Astrocyte of the hippocampus (primary cell): ENCODE measurements around the gene GJD4.

ENCODE experiments used
- DNase-seq: peaks from one replicate; pipeline ENCODE4 v3.0.0; 2011; ENCODE audit warnings: low read depth, low spot score

The GJD4 gene

GRCh38 chr10:35652824-35653223 lies 47.7 kb downstream of the GJD4 start:
- DNase-seq: no peak

DNA sequence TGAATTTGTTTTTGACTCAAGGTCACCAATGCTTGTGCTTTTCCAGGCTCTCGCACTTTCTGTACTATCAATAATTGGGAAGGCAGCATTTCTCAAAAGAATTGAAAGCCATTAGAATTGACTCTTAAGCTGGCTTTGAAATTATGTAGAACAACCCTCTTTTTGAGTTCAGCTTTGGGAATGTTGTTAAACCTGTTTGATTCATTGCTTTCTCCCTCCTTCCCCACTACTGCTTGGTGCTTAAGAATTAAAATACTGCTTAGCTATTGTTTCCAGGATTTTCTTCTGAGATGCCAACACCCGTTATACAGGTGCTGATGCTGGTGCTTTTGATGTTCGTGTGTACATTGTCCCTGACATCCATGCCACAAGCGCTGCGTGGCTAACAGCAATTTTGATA lies 52.5 kb downstream of the GJD4 start:
- DNase-seq: no peak
